Type B pancreatic cell (in vitro differentiated cells): ENCODE results near the gene IVL. TPM values are rescaled to one million over a fixed set of nuclear protein-coding genes. Genes with fewer than 3 reads are reported as not detected.

ENCODE experiments used
- DNase-seq: peaks from one replicate; pipeline ENCODE4 v3.0.0; 2021; ENCODE audit warnings: mixed read lengths; ENCODE audit not compliant: unreplicated experiment; ENCODE audit errors: extremely low spot score
- H3K27ac Mint-ChIP-seq: 2 replicates; pipeline ENCODE4 v1.8.0; 2021; ENCODE audit warnings: mild to moderate bottlenecking, mixed read lengths
- H3K27me3 Mint-ChIP-seq: 2 replicates; pipeline ENCODE4 v1.8.0; 2021; ENCODE audit warnings: mixed read lengths
- H3K36me3 Mint-ChIP-seq: 2 replicates; pipeline ENCODE4 v1.8.0; 2021; ENCODE audit warnings: mixed read lengths
- H3K4me1 Mint-ChIP-seq: one replicate; pipeline ENCODE4 v1.8.0; 2021; ENCODE audit warnings: mixed read lengths; ENCODE audit not compliant: unreplicated experiment
- H3K4me3 Mint-ChIP-seq: 2 replicates; pipeline ENCODE4 v1.8.0; 2021; ENCODE audit warnings: mild to moderate bottlenecking, mixed read lengths
- H3K9me3 Mint-ChIP-seq: 2 replicates; pipeline ENCODE4 v1.8.0; 2021; ENCODE audit warnings: mixed read lengths
- CTCF ChIP-seq: fragments of 200-600 bp; sonication (generic); conservative IDR thresholded peaks from 2 replicates; pipeline ENCODE4 v1.5.0; 2021; ENCODE audit warnings: antibody characterized with exemption, mild to moderate bottlenecking
- total RNA-seq: library from RNA; stranded (reverse); gene quantifications from 2 replicates; pipeline ENCODE4 v1.2.1, GENCODE V29; 2021; ENCODE audit warnings: low replicate concordance

IVL gene
- total RNA-seq, 1 donor from 2014 or later: 10.9 TPM

GRCh38 chr1:152876827-152877226 lies 31.5 kb upstream of the IVL start:
- no peaks in the 10 kb centered on the region for H3K9me3 Mint-ChIP-seq
- H3K27ac Mint-ChIP-seq: no peak overlapping the region

GRCh38 chr1:152878042-152878441 lies 30.3 kb upstream of the IVL start, which contains the start of gene SMCP:
TSS of gene SMCP (plus strand) at chr1:152878322. CDS start at chr1:152884423, 6,101 bp downstream.
- TF ChIP-seq CTCF: peak; percentile 20
- no peaks in the 10 kb centered on the region for H3K4me1 Mint-ChIP-seq
- H3K27ac Mint-ChIP-seq: no peak within 1 kb of the TSS
- DNase-seq: no peak
- H3K27me3 Mint-ChIP-seq: no peaks in the 10 kb centered on the region
- H3K36me3 Mint-ChIP-seq: no peaks in the 10 kb centered on the region
- H3K4me3 Mint-ChIP-seq: no peak within 1 kb of the TSS
- H3K9me3 Mint-ChIP-seq: no peaks in the 10 kb centered on the region

More at GRCh38 chr1:152876827-152877226, 31.5 kb upstream of the IVL start:
- no peaks in the 10 kb centered on the region for H3K27me3 Mint-ChIP-seq
- no peak for TF ChIP-seq CTCF
- H3K36me3 Mint-ChIP-seq: no peaks in the 10 kb centered on the region
- no peaks in the 10 kb centered on the region for H3K4me1 Mint-ChIP-seq
- no peak overlapping the region for H3K4me3 Mint-ChIP-seq
- no peak for DNase-seq

GRCh38 chr1:152879559-152880198 lies 28.7 kb upstream of the IVL start:
- DNase-seq: no peak
- Mint-ChIP-seq H3K4me3 (no peak overlapping the region), H3K36me3 (no peaks in the 10 kb centered on the region), H3K9me3 (no peaks in the 10 kb centered on the region), H3K4me1 (no peaks in the 10 kb centered on the region), H3K27me3 (no peaks in the 10 kb centered on the region), H3K27ac (no peak overlapping the region)
- no peak for TF ChIP-seq CTCF

- H3K4me1 Mint-ChIP-seq: no peaks in the 10 kb centered on the region
- no peak for DNase-seq
- no peaks in the 10 kb centered on the region for H3K27me3 Mint-ChIP-seq
- TF ChIP-seq CTCF: no peak
- no peaks in the 10 kb centered on the region for H3K9me3 Mint-ChIP-seq
- H3K36me3 Mint-ChIP-seq: no peaks in the 10 kb centered on the region
- H3K27ac Mint-ChIP-seq: no peak overlapping the region
- H3K4me3 Mint-ChIP-seq: no peak overlapping the region
These were observed 28.0 kb upstream of the IVL start for GRCh38 chr1:152880316-152880715.

- no peak for TF ChIP-seq CTCF
- Mint-ChIP-seq H3K4me3 (no peak overlapping the region), H3K9me3 (no peaks in the 10 kb centered on the region), H3K4me1 (no peaks in the 10 kb centered on the region), H3K27ac (no peak overlapping the region), H3K36me3 (no peaks in the 10 kb centered on the region), H3K27me3 (no peaks in the 10 kb centered on the region)
- no peak for DNase-seq
These were observed 27.4 kb upstream of the IVL start for GRCh38 chr1:152880907-152881306.

- no peaks in the 10 kb centered on the region for H3K9me3 Mint-ChIP-seq
- H3K27me3 Mint-ChIP-seq: no peaks in the 10 kb centered on the region
- no peaks in the 10 kb centered on the region for H3K4me1 Mint-ChIP-seq
- TF ChIP-seq CTCF: no peak
- no peak overlapping the region for H3K4me3 Mint-ChIP-seq
- no peak for DNase-seq
- H3K27ac Mint-ChIP-seq: no peak overlapping the region
- H3K36me3 Mint-ChIP-seq: no peaks in the 10 kb centered on the region
These were observed 24.3 kb upstream of the IVL start for GRCh38 chr1:152884085-152884484.
